Keratinocyte (primary cell): ENCODE measurements around the gene NMT2.

Source experiments
- CTCF ChIP-seq, 3 experiments: IDR thresholded peaks in 1 of 3; conservative IDR thresholded peaks in 1 of 3; optimal IDR thresholded peaks in 1 of 3; 2 replicates in 2 of 3; 3 replicates in 1 of 3; pipeline versions ENCODE3 to v1.5.1; 2011; ENCODE audit warnings: low read length in 3 of 3, mild to moderate bottlenecking in 3 of 3, moderate library complexity in 2 of 3, control low read depth in 1 of 3, inconsistent platforms in 1 of 3; ENCODE audit not compliant: insufficient read depth in 2 of 3; ENCODE audit errors: extremely low read depth in 1 of 3
- EZH2 ChIP-seq: IDR thresholded peaks from one replicate; pipeline ENCODE4 v1.6.1; 2012; ENCODE audit warnings: inconsistent platforms, mild to moderate bottlenecking, low read length, moderate library complexity

DNA sequence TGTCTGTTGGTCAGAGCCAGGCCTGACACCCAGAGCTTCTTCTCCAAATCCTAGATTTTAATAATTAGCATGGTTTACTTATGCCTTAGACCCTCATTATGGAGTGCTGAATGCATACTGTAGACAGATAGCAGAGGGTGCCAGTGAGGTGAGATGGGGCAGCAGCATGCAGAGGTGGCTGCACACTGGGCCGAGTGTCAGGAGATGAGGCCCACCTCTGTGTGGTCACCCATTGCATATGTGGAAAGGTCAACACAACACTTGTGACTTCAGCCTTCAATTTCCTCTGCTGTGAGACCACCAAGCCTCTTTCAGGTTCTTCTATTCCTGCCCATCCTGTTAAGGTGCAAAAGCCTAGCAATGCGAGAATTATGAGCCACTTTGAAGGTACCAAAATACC is 39.7 kb upstream of the NMT2 start:
- TF ChIP-seq CTCF (optimal IDR thresholded peaks at IDR 0.05 in 1 of 3, IDR thresholded peaks at IDR 0.05 in 1 of 3, conservative IDR thresholded peaks at IDR 0.05 in 1 of 3; ENCODE audit: extremely low read depth in 1 of 3, insufficient read depth in 2 of 3, low read length in 3 of 3) (no peak), EZH2 (no peak)
